Astrocyte (in vitro differentiated cells and primary cell): ENCODE results near the gene NCR2. TPM values are rescaled to one million over a fixed set of nuclear protein-coding genes. Genes with fewer than 3 reads are reported as not detected.
"Not testable (repeated sequence)": the region's sequence is repeated elsewhere in the genome, so short reads cannot be mapped to it uniquely, and the experiment has no call there.

Experiments used
- DNase-seq: peaks from one replicate; pipeline ENCODE4 v3.0.0-alpha.2; 2010; ENCODE audit warnings: low read depth
- FAIRE-seq: peaks from 2 replicates; lab custom pipeline; 2011; peaks lifted over from hg19 to GRCh38; lab: Jason Lieb, UNC
- H2AFZ ChIP-seq: 2 replicates; pipeline ENCODE4 v1.6.0; 2012; ENCODE audit warnings: low read depth, low read length, inconsistent platforms
- H3K27ac ChIP-seq: 2 replicates; pipeline ENCODE4 v1.5.1; 2011; ENCODE audit warnings: low read depth, low read length, inconsistent platforms
- H3K27me3 ChIP-seq: 2 replicates; pipeline ENCODE4 v1.6.0; 2011; ENCODE audit warnings: low read length, inconsistent platforms; ENCODE audit not compliant: insufficient read depth
- H3K36me3 ChIP-seq: 2 replicates; pipeline ENCODE4 v1.5.1; 2011; ENCODE audit warnings: low read length, inconsistent platforms; ENCODE audit not compliant: insufficient read depth
- H3K4me1 ChIP-seq: 2 replicates; pipeline ENCODE4 v1.5.1; 2011; ENCODE audit warnings: low read length, inconsistent platforms; ENCODE audit not compliant: insufficient read depth
- H3K4me2 ChIP-seq: 2 replicates; pipeline ENCODE4 v1.6.0; 2012; ENCODE audit warnings: low read length, inconsistent platforms
- H3K4me3 ChIP-seq: 2 replicates; pipeline ENCODE4 v1.5.1; 2011; ENCODE audit warnings: low read depth, mild to moderate bottlenecking, low read length, inconsistent platforms; ENCODE audit not compliant: insufficient read depth
- H3K79me2 ChIP-seq: 2 replicates; pipeline ENCODE4 v1.6.0; 2012; ENCODE audit warnings: mild to moderate bottlenecking, low read length, inconsistent platforms; ENCODE audit not compliant: insufficient read depth
- H3K9ac ChIP-seq: 2 replicates; pipeline ENCODE4 v1.6.0; 2012; ENCODE audit warnings: mild to moderate bottlenecking, low read length, inconsistent platforms
- H3K9me3 ChIP-seq: 2 replicates; pipeline ENCODE4 v1.5.1; 2012; ENCODE audit warnings: low read depth, mild to moderate bottlenecking, low read length, inconsistent platforms; ENCODE audit not compliant: insufficient read depth
- H4K20me1 ChIP-seq: 2 replicates; pipeline ENCODE4 v1.6.0; 2012; ENCODE audit warnings: low read length, inconsistent platforms; ENCODE audit not compliant: insufficient read depth
- H3K27ac Mint-ChIP-seq: one replicate; pipeline ENCODE4 v1.8.0; 2021; ENCODE audit warnings: mild to moderate bottlenecking, mixed read lengths; ENCODE audit not compliant: unreplicated experiment
- H3K27me3 Mint-ChIP-seq: one replicate; pipeline ENCODE4 v1.8.0; 2021; ENCODE audit warnings: low read depth, mixed read lengths; ENCODE audit not compliant: unreplicated experiment
- H3K36me3 Mint-ChIP-seq: one replicate; pipeline ENCODE4 v1.8.0; 2021; ENCODE audit warnings: low read depth, mixed read lengths; ENCODE audit not compliant: unreplicated experiment
- H3K4me1 Mint-ChIP-seq: one replicate; pipeline ENCODE4 v1.8.0; 2021; ENCODE audit warnings: low read depth, mixed read lengths; ENCODE audit not compliant: unreplicated experiment
- H3K4me3 Mint-ChIP-seq: one replicate; pipeline ENCODE4 v1.8.0; 2021; ENCODE audit warnings: mild to moderate bottlenecking, moderate library complexity, mixed read lengths; ENCODE audit not compliant: unreplicated experiment
- H3K9me3 Mint-ChIP-seq: one replicate; pipeline ENCODE4 v1.8.0; 2021; ENCODE audit warnings: mild to moderate bottlenecking, mixed read lengths; ENCODE audit not compliant: unreplicated experiment
- EZH2 ChIP-seq: IDR thresholded peaks from 2 replicates; pipeline ENCODE4 v1.6.1; 2012; ENCODE audit warnings: mild to moderate bottlenecking, low read length, inconsistent platforms; ENCODE audit not compliant: insufficient read depth
- total RNA-seq: library from RNA; stranded (reverse); gene quantifications from 2 replicates; pipeline ENCODE4 v1.2.1, GENCODE V29; 2021
- TF ChIP-seq, protein P1 (sequence below): IDR thresholded peaks from 2 replicates; pipeline ENCODE4 v1.5.1; 2011; ENCODE audit warnings: low read depth, mild to moderate bottlenecking, inconsistent platforms, low read length, moderate library complexity; ENCODE audit not compliant: insufficient read depth

NCR2 gene
- total RNA-seq, 1 donor from 2014 or later = not detected

DNA sequence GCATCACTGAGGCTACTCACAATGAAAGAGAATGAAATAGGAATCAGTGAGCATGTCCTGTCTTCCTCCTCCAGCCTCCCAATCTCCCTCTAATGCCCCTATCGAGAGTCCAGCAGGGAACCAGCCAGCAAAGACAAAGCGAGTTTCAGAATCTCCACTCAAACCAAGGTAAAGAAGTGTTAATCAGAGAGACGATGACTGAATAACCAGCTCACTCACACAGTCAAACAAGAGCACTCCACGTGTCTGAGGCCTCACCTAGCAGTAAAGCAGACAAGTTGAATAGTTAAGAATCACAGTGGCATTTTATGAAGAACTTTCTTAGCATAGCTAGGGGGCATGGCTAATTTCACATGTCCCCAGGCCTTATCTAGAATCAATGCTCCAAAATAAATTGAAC lies 45.6 kb upstream of the NCR2 start:
- H3K4me1 Mint-ChIP-seq = peaks cover 6% of the 10 kb centered on the region
- TF ChIP-seq, protein P1, sequence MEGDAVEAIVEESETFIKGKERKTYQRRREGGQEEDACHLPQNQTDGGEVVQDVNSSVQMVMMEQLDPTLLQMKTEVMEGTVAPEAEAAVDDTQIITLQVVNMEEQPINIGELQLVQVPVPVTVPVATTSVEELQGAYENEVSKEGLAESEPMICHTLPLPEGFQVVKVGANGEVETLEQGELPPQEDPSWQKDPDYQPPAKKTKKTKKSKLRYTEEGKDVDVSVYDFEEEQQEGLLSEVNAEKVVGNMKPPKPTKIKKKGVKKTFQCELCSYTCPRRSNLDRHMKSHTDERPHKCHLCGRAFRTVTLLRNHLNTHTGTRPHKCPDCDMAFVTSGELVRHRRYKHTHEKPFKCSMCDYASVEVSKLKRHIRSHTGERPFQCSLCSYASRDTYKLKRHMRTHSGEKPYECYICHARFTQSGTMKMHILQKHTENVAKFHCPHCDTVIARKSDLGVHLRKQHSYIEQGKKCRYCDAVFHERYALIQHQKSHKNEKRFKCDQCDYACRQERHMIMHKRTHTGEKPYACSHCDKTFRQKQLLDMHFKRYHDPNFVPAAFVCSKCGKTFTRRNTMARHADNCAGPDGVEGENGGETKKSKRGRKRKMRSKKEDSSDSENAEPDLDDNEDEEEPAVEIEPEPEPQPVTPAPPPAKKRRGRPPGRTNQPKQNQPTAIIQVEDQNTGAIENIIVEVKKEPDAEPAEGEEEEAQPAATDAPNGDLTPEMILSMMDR = no peak
- TF ChIP-seq EZH2 = no peak
- H4K20me1 ChIP-seq = no peaks in the 10 kb centered on the region
- no peaks in the 10 kb centered on the region for H3K9me3 ChIP-seq
- H3K9me3 Mint-ChIP-seq = no peaks in the 10 kb centered on the region
- H2AFZ ChIP-seq = no peak overlapping the region
- no peaks in the 10 kb centered on the region for H3K36me3 ChIP-seq
- no peak for FAIRE-seq
- H3K27me3 Mint-ChIP-seq = peaks cover 9% of the 10 kb centered on the region
- no peak overlapping the region for H3K27ac ChIP-seq
- H3K27me3 ChIP-seq = peaks cover 4% of the 10 kb centered on the region
- H3K4me3 ChIP-seq = no peak overlapping the region
- no peaks in the 10 kb centered on the region for H3K79me2 ChIP-seq
- no peak overlapping the region for H3K4me3 Mint-ChIP-seq
- DNase-seq = no peak
- H3K4me1 ChIP-seq = no peaks in the 10 kb centered on the region
- no peak overlapping the region for H3K27ac Mint-ChIP-seq
- H3K36me3 Mint-ChIP-seq = no peaks in the 10 kb centered on the region
- H3K4me2 ChIP-seq = no peak overlapping the region
- no peak overlapping the region for H3K9ac ChIP-seq

DNA sequence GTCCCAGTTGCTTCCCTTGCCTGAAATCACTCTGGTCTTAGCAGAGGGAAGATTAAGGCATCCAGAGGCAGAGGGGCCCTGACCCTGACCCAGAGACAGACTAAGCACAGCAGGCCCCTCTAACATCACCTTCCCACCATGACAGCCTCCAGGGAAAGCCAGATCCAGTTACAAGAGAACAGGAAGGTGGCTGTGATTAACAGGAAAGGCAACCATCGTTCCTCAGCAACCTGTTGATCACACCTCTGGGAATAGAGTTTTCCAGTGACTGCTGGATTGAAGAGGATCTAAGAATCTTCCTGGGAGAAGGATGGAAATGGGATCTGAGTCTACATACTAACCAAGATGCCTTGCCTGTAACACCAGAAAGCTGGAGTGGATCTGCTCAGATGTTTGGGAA lies 43.7 kb upstream of the NCR2 start:
- no peaks in the 10 kb centered on the region for H3K36me3 Mint-ChIP-seq
- peaks cover 2% of the 10 kb centered on the region for H3K4me1 Mint-ChIP-seq
- no peak for FAIRE-seq
- H3K4me3 Mint-ChIP-seq = no peak overlapping the region
- DNase-seq = no peak
- H4K20me1 ChIP-seq = no peaks in the 10 kb centered on the region
- TF ChIP-seq EZH2 = no peak
- TF ChIP-seq, protein P1 = no peak
- H2AFZ ChIP-seq = no peak overlapping the region
- H3K27me3 Mint-ChIP-seq = peaks cover 8% of the 10 kb centered on the region
- H3K27ac ChIP-seq = no peak overlapping the region
- H3K79me2 ChIP-seq = no peaks in the 10 kb centered on the region
- no peaks in the 10 kb centered on the region for H3K9me3 ChIP-seq
- H3K9ac ChIP-seq = no peak overlapping the region
- H3K27me3 ChIP-seq = no peaks in the 10 kb centered on the region
- H3K4me2 ChIP-seq = no peak overlapping the region
- H3K4me3 ChIP-seq = no peak overlapping the region
- H3K36me3 ChIP-seq = no peaks in the 10 kb centered on the region
- peaks cover 4% of the 10 kb centered on the region for H3K9me3 Mint-ChIP-seq
- no peak overlapping the region for H3K27ac Mint-ChIP-seq
- no peaks in the 10 kb centered on the region for H3K4me1 ChIP-seq

DNA sequence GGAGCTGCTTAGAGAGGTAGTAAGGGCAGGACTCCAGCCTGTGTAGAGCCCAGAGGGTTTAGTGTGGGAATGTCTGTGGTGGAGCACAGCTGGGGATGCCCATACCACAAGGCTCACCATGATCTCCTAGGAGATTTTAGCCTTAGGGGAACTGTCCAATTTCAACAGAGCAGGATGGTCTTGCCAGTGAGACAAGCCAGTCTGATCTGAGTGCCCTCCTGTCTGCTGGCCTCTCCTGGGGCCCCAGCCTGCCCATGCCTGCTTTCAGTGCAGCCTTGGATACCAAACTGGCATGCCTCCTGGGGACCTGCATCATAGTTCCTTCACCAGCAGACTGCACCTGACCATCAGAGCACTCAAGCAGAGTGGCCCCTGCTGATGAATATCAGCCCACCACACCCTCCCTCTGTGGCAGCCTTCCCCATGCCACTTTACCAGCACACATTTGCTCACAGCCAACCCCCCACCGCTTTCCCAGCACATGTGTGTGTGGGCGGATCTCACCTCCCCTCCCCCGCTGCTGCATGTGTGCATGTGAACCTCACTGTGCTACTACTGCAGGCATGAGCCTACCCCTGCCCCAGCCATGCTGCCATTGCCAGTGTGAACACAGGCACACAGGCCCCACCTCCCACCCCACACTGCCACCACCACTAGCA lies 41.1 kb upstream of the NCR2 start:
- Histone ChIP-seq H3K9ac (no peak overlapping the region), H3K36me3 (no peaks in the 10 kb centered on the region), H2AFZ (no peak overlapping the region), H3K4me2 (no peak overlapping the region), H3K4me1 (no peaks in the 10 kb centered on the region), H3K79me2 (no peaks in the 10 kb centered on the region), H3K27me3 (no peaks in the 10 kb centered on the region), H4K20me1 (no peaks in the 10 kb centered on the region), H3K4me3 (no peak overlapping the region), H3K27ac (no peak overlapping the region), H3K9me3 (no peaks in the 10 kb centered on the region)
- H3K4me3 Mint-ChIP-seq = no peak overlapping the region
- TF ChIP-seq EZH2 = no peak
- TF ChIP-seq, protein P1 = no peak
- DNase-seq = no peak
- H3K27me3 Mint-ChIP-seq = peaks cover 8% of the 10 kb centered on the region
- peaks cover 6% of the 10 kb centered on the region for H3K9me3 Mint-ChIP-seq
- H3K36me3 Mint-ChIP-seq = no peaks in the 10 kb centered on the region
- peaks cover 2% of the 10 kb centered on the region for H3K4me1 Mint-ChIP-seq
- no peak for FAIRE-seq
- no peak overlapping the region for H3K27ac Mint-ChIP-seq

DNA sequence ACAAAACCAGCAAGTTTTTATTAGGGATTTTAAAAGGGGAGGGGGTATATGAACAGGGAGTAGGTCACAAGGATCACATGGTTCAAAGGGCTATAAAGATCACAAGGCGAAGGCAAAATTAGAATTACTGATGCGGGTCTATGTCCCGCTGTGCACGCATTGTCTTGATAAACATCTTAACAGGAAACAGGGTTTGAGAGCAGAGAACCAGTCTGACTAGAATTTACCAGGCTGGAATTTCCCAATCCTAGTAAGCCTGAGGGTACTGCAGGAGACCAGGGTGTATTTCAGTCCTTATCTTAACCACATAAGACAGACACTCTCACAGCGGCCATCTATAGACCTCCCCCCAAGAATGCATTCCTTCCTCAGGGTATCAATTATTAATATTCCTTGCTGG lies 38.2 kb upstream of the NCR2 start:
- not testable (repeated sequence) for FAIRE-seq, H3K4me1 ChIP-seq

More for the DNA sequence above, 38.2 kb upstream of the NCR2 start:
- not testable (repeated sequence) for H3K79me2 ChIP-seq, DNase-seq, H3K27me3 Mint-ChIP-seq, H3K9me3 Mint-ChIP-seq, H4K20me1 ChIP-seq, H3K4me2 ChIP-seq, H3K4me3 Mint-ChIP-seq, H2AFZ ChIP-seq, H3K9ac ChIP-seq, H3K4me1 Mint-ChIP-seq, H3K27ac Mint-ChIP-seq, H3K36me3 Mint-ChIP-seq, H3K36me3 ChIP-seq, H3K27ac ChIP-seq, H3K4me3 ChIP-seq, H3K9me3 ChIP-seq, H3K27me3 ChIP-seq
